Neutrophil (primary cell): ENCODE results near the gene ZNF556.
A peak's percentile ranks its signal among the peaks of the same experiment; 100 is the strongest.

Experiments used
- H3K27ac ChIP-seq: fragments of 200-600 bp; sonication (generic); 2 replicates; pipeline ENCODE4 v1.5.1; 2016; ENCODE audit warnings: mild to moderate bottlenecking, moderate library complexity
- H3K27me3 ChIP-seq: fragments of 200-600 bp; sonication (generic); 2 replicates; pipeline ENCODE4 v1.6.0; 2016; ENCODE audit warnings: mild to moderate bottlenecking
- H3K36me3 ChIP-seq: fragments of 200-600 bp; sonication (generic); 2 replicates; pipeline ENCODE4 v1.5.1; 2017
- H3K4me1 ChIP-seq, 2 experiments: fragments of 200-600 bp in 1 of 2; sonication (generic) in 1 of 2; 1 replicate in 1 of 2; 2 replicates in 1 of 2; pipeline versions ENCODE4 v1.5.1 to v1.6.1; 2013 to 2016; ENCODE audit warnings: low read depth in 1 of 2, low read length in 1 of 2, mild to moderate bottlenecking in 1 of 2, moderate library complexity in 1 of 2; ENCODE audit not compliant: control insufficient read depth in 1 of 2, insufficient read depth in 1 of 2
- H3K4me3 ChIP-seq, 2 experiments: fragments of 200-600 bp in 1 of 2; sonication (generic) in 1 of 2; 1 replicate in 1 of 2; 2 replicates in 1 of 2; pipeline ENCODE4 v1.5.1; 2013 to 2016; ENCODE audit warnings: low read depth in 1 of 2, low read length in 1 of 2, mild to moderate bottlenecking in 1 of 2, moderate library complexity in 1 of 2
- H3K9me3 ChIP-seq: fragments of 200-600 bp; sonication (generic); 2 replicates; pipeline ENCODE4 v1.5.1; 2016
- TF ChIP-seq, protein P1 (sequence below): fragments of 200-600 bp; sonication (generic); IDR thresholded peaks from 2 replicates; pipeline ENCODE4 v1.5.1; 2016; ENCODE audit warnings: antibody characterized with exemption

ZNF556 gene

DNA sequence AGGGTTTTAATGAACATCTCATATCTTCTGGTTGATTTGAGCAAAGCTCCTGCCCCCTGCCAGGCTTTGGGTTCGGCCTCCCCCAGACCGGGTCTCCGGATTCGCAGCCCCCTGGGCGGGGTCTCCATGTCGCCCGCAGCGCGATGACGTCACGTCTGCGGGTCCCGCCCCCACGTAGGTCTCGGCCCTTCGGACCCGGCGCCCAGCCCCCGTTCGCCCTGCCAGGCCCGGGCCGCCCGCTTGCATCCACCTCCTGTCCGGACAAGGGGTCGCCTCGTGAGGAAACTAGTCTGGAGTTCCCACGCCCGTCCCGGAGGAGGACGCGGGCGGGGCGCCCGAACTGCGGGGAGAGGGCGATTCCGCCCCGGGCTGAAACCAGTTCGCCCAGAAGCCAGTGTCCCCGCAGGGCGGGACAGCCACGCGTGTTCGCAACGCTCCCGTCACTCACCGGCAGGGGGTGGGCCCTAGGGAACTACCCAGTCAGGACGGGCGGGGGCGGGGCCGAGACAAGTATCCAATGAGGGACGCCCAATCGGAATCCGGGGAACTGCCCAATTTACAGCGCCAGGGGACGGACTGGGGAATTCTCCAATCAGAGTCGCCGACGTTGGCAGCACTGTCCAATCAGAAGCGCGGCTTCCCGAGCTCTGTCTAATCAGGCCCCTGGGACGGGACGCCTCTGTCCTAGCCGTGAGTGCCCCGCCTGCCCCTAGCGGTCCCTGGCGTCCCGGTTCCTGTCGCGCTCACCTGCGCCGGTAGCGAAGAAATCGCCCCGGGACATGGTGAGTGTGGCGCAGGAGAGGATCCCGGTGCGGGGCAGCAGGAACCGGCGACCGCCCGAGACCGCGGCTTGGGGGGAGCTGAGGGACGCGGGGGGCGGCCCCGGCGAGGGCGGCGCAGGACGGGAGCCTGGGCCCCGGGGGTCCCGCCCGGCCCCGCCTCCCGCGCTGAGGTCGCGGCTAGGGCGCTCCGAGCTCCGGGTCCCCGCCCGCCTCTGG is 26.0 kb upstream of the ZNF556 start, which contains the start of gene ZNF555:
Gene ZNF555 (plus strand): TSS at position 682 of the 998 bp plus-strand sequence. CDS start 98 bp downstream, at position 780.
- H3K27ac ChIP-seq, result peak within 1 kb of the TSS; percentile 65
- peaks cover 14 to 16% of the 10 kb centered on the region in 2 experiments for H3K4me1 ChIP-seq
- peaks cover 9% of the 10 kb centered on the region for H3K9me3 ChIP-seq
- no peaks in the 10 kb centered on the region for H3K36me3 ChIP-seq
- peaks cover 19% of the 10 kb centered on the region for H3K27me3 ChIP-seq
- TF ChIP-seq, protein P1, sequence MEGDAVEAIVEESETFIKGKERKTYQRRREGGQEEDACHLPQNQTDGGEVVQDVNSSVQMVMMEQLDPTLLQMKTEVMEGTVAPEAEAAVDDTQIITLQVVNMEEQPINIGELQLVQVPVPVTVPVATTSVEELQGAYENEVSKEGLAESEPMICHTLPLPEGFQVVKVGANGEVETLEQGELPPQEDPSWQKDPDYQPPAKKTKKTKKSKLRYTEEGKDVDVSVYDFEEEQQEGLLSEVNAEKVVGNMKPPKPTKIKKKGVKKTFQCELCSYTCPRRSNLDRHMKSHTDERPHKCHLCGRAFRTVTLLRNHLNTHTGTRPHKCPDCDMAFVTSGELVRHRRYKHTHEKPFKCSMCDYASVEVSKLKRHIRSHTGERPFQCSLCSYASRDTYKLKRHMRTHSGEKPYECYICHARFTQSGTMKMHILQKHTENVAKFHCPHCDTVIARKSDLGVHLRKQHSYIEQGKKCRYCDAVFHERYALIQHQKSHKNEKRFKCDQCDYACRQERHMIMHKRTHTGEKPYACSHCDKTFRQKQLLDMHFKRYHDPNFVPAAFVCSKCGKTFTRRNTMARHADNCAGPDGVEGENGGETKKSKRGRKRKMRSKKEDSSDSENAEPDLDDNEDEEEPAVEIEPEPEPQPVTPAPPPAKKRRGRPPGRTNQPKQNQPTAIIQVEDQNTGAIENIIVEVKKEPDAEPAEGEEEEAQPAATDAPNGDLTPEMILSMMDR, result peak; percentile 80
- H3K4me3 ChIP-seq, result peak within 1 kb of the TSS; percentile 71 to 78

GRCh38 chr19:2841855-2842574 is 25.1 kb upstream of the ZNF556 start:
- peaks cover under 1% of the 10 kb centered on the region for H3K9me3 ChIP-seq
- H3K4me1 ChIP-seq, result peaks cover 14 to 16% of the 10 kb centered on the region in 2 experiments
- peak overlapping the region; percentile 71 to 78 for H3K4me3 ChIP-seq
- TF ChIP-seq, protein P1, result no peak
- peaks cover 19% of the 10 kb centered on the region for H3K27me3 ChIP-seq
- H3K27ac ChIP-seq, result no peak overlapping the region
- no peaks in the 10 kb centered on the region for H3K36me3 ChIP-seq

DNA sequence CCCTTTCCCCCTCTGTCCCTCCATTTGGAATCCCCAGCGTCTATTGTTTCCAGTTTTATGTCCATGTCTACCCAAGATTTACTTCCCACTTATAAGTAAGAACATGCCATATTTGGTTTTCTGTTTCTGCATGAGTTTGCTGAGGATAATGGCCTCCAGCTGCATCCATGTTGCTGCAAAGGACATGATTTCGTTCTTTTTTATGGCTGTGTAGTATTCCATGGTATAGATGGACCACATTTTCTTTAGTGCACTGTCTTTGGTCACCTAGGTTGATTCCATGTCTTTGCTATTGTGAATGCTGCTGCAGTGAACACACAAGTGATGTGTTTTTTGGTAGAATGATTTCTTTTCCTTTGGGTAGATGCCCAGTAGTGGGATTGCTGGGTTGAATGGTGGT is 22.0 kb upstream of the ZNF556 start:
- Histone ChIP-seq H3K9me3 (peaks cover 5% of the 10 kb centered on the region), H3K4me1 (peaks cover 14 to 16% of the 10 kb centered on the region in 2 experiments), H3K4me3 (no peak overlapping the region), H3K27me3 (peaks cover 19% of the 10 kb centered on the region), H3K27ac (no peak overlapping the region), H3K36me3 (no peaks in the 10 kb centered on the region)
- TF ChIP-seq, protein P1, result no peak

DNA sequence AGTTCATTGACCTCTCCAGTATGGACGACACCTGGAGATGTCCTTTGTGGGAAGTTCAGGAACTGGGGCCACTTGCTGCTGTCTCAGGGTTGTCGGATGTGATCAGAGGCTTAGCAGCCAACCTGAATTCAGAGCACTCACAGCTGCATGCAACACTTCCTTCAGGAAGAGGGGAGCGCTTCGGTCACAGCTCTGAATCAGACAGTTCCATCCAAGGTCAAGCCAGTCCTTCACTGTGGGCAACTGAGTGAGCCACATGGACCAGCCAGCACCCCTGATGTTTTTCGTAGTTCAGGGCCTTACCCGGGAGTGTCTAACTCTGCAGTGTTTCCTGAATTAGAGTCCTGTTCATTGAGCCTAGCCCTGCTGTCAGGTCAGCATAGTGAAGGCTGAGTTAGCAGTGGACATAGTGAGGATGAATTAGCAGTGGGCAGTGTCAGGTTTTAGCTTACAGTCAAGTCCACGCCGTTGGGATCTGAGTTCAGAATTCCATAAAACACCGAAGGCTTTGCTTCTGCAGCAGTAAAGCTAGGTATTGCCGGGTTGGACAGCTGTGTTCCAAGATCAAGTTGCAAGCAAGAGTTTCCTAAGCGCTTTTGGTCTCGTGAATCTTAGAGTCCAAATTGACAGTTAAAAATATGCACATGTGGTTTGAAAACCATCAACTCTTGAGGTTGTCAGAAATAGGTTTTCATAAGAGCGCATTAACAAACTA is 20.8 kb upstream of the ZNF556 start:
- H3K4me3 ChIP-seq, result no peak overlapping the region
- TF ChIP-seq, protein P1, result no peak
- no peak overlapping the region for H3K27ac ChIP-seq

DNA sequence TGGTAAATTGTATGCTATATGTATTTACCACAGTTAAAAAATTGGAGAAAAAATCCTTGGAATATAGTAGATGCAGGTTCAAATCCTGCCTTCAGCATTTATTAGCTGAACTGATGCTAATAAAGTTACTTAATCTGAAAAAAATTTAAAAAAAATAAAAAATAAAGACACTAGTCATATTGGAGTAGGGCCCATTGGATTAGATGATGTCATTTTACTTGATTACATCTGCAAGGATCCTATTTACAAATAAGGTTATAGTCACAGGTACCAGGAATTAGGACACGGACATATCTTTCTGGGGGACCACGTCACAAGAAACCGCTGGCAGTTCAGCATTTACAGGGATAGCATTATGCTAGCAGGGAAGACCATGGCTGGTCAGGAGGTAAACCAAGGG is 19.6 kb upstream of the ZNF556 start:
- Histone ChIP-seq H3K9me3 (peaks cover 17% of the 10 kb centered on the region), H3K4me3 (no peak overlapping the region), H3K27ac (no peak overlapping the region), H3K4me1 (peaks cover 0 to under 1% of the 10 kb centered on the region in 2 experiments), H3K36me3 (peaks cover 4% of the 10 kb centered on the region), H3K27me3 (peaks cover 7% of the 10 kb centered on the region)
- TF ChIP-seq, protein P1, result no peak

More for the DNA sequence above, 20.8 kb upstream of the ZNF556 start:
- no peaks in the 10 kb centered on the region for H3K36me3 ChIP-seq
- H3K9me3 ChIP-seq, result peaks cover 13% of the 10 kb centered on the region
- H3K27me3 ChIP-seq, result peaks cover 19% of the 10 kb centered on the region
- H3K4me1 ChIP-seq, result peaks cover 8 to 9% of the 10 kb centered on the region in 2 experiments
